HL-60 (cell line): Measurements from ENCODE around the gene IL4R.

Experiments used
- DNase-seq, 2 experiments: peaks; one replicate each; pipeline ENCODE4 v3.0.0-alpha.2; 2010 to 2020; ENCODE audit warnings: low read depth in 1 of 2, low spot score in 1 of 2
- H3K27ac ChIP-seq: fragments of 250-450 bp; sonication (Bioruptor Pico); replicated peaks from 2 replicates; pipeline ENCODE4 v1.5.1; 2020; ENCODE audit warnings: mild to moderate bottlenecking, moderate library complexity
- H3K27me3 ChIP-seq: fragments of 250-450 bp; sonication (Bioruptor Pico); 2 replicates; pipeline ENCODE4 v1.5.1; 2021; ENCODE audit warnings: mild to moderate bottlenecking, moderate library complexity; ENCODE audit not compliant: insufficient read depth, poor library complexity, severe bottlenecking
- H3K4me3 ChIP-seq: replicated peaks from 2 replicates; pipeline ENCODE4 v1.5.1; 2011; ENCODE audit warnings: mild to moderate bottlenecking, control low read depth, low read length; ENCODE audit not compliant: insufficient read depth
- GABPA ChIP-seq: IDR thresholded peaks from 2 replicates; pipeline ENCODE4 v1.6.1; 2012; ENCODE audit warnings: low read depth
- POLR2AphosphoS5 ChIP-seq: IDR thresholded peaks from 2 replicates; pipeline ENCODE4 v1.6.1; 2012; ENCODE audit warnings: low read depth
- SPI1 ChIP-seq: IDR thresholded peaks from 2 replicates; pipeline ENCODE4 v1.6.1; 2012; ENCODE audit warnings: low read depth, mild to moderate bottlenecking, borderline replicate concordance
- TF ChIP-seq, protein P1 (sequence below): IDR thresholded peaks from one replicate; pipeline ENCODE4 v1.5.1; 2011; ENCODE audit warnings: low read length, control low read depth, inconsistent platforms; ENCODE audit not compliant: insufficient read depth
- TF ChIP-seq, protein P2 (sequence below): IDR thresholded peaks from 2 replicates; pipeline ENCODE4 v1.6.1; 2012; ENCODE audit warnings: low read depth; ENCODE audit not compliant: insufficient replicate concordance

IL4R gene

DNA sequence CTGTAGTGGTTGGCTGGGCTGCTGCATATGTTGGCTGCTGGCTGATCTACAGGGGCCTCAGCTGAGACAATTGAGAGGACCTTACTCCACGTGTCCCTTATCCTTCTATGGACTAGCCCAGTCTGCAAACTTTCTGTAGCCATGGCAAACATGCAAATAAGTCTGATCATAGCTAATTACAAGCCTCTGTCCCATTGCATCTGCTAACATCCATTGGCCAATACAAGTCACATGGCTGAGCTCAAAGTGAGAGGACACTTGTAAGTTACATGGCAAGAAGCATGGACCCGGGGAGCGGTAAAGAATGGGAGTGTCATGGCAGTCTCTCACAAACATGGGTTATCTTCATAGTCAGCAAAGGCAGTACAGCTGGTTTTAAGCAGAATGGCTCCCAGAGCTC is 11.6 kb upstream of the IL4R start:
- H3K4me3 ChIP-seq, result no peak overlapping the region
- DNase-seq, result no peak
- TF ChIP-seq, protein P1, sequence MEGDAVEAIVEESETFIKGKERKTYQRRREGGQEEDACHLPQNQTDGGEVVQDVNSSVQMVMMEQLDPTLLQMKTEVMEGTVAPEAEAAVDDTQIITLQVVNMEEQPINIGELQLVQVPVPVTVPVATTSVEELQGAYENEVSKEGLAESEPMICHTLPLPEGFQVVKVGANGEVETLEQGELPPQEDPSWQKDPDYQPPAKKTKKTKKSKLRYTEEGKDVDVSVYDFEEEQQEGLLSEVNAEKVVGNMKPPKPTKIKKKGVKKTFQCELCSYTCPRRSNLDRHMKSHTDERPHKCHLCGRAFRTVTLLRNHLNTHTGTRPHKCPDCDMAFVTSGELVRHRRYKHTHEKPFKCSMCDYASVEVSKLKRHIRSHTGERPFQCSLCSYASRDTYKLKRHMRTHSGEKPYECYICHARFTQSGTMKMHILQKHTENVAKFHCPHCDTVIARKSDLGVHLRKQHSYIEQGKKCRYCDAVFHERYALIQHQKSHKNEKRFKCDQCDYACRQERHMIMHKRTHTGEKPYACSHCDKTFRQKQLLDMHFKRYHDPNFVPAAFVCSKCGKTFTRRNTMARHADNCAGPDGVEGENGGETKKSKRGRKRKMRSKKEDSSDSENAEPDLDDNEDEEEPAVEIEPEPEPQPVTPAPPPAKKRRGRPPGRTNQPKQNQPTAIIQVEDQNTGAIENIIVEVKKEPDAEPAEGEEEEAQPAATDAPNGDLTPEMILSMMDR, result no peak
- TF ChIP-seq POLR2AphosphoS5 (no peak), SPI1 (no peak), GABPA (no peak)
- TF ChIP-seq, protein P2, sequence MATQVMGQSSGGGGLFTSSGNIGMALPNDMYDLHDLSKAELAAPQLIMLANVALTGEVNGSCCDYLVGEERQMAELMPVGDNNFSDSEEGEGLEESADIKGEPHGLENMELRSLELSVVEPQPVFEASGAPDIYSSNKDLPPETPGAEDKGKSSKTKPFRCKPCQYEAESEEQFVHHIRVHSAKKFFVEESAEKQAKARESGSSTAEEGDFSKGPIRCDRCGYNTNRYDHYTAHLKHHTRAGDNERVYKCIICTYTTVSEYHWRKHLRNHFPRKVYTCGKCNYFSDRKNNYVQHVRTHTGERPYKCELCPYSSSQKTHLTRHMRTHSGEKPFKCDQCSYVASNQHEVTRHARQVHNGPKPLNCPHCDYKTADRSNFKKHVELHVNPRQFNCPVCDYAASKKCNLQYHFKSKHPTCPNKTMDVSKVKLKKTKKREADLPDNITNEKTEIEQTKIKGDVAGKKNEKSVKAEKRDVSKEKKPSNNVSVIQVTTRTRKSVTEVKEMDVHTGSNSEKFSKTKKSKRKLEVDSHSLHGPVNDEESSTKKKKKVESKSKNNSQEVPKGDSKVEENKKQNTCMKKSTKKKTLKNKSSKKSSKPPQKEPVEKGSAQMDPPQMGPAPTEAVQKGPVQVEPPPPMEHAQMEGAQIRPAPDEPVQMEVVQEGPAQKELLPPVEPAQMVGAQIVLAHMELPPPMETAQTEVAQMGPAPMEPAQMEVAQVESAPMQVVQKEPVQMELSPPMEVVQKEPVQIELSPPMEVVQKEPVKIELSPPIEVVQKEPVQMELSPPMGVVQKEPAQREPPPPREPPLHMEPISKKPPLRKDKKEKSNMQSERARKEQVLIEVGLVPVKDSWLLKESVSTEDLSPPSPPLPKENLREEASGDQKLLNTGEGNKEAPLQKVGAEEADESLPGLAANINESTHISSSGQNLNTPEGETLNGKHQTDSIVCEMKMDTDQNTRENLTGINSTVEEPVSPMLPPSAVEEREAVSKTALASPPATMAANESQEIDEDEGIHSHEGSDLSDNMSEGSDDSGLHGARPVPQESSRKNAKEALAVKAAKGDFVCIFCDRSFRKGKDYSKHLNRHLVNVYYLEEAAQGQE, result no peak
- no peak overlapping the region for H3K27ac ChIP-seq
- H3K27me3 ChIP-seq, result no peaks in the 10 kb centered on the region

DNA sequence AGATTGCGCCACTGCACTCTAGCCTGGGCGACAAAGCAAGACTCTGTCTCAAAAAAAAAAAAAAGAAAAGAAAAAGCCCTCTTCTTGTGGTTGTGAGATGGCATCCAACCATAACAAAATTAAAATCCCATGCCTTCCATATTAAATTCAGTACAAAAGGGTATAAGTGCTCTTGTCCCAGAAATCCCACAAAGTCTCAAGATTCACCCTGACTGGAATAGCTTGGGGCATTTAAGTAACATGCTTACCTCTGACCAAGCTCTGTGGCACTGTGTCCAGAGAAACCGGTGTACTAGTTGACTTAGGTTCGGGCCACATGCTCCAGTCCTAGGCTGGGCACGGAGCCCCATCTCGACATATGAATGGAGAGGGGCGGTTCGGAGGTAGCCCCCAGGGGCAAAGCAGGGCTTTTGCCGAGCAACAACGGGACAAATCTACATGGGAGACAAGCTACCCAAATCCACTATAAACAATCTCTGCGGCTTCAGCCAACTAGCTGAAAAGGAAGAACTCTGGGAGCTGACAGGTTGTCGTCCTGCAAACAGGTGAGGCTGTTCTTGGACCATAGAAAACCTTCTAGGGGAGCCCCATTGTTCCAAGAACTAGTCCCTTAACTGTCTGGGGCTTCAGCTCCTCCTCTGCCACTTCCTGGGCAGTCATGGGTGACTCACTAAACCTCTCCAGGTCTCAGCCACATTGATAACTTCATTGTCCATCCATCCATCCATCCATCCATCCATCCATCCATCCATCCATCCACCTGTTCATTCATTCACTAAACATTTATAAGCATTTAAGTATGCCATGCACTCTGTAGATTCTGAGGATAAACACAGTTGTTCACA is 10.3 kb upstream of the IL4R start:
- TF ChIP-seq SPI1, result no peak
- TF ChIP-seq, protein P1, result no peak
- no peak for TF ChIP-seq GABPA
- no peak for TF ChIP-seq POLR2AphosphoS5
- Histone ChIP-seq H3K27me3 (no peaks in the 10 kb centered on the region), H3K27ac (no peak overlapping the region), H3K4me3 (no peak overlapping the region)
- DNase-seq, result no peak

DNA sequence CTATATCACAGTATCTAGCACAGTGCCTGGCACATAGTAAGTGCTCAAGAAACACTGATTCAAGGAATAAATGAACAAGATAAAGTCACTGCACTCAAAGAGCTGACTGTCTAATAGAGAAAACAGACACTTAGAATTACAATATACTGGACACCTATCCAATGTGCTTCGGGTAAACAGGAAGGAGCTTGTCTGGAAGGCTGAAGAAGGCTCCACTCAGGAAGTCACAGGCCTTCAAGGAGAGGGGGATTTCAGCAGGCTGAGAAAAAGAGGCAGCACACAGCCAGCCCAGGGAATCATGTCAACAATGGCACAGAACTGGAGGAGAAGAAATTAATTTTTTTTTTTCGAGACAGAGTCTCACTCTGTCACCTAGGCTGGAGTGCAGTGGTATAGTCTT is 9.7 kb upstream of the IL4R start:
- TF ChIP-seq, protein P2, result no peak
- no peak for TF ChIP-seq POLR2AphosphoS5
- no peak for TF ChIP-seq SPI1
- no peak for TF ChIP-seq GABPA
- TF ChIP-seq, protein P1, result no peak
- Histone ChIP-seq H3K27me3 (no peaks in the 10 kb centered on the region), H3K27ac (no peak overlapping the region), H3K4me3 (no peak overlapping the region)
- DNase-seq, result no peak
